ENCODE results near the gene WNT6. TPM values are rescaled to one million over a fixed set of nuclear protein-coding genes. Genes with fewer than 3 reads are reported as not detected.

Gene WNT6
- total and polyA plus RNA-seq, 10 of the 15 experiments (the other 5 are each of a cell fraction or from before 2014, with no cell fraction given), result 0.11 to 0.44 (median 0.22) TPM; not detected in 5

- TF ChIP-seq IRF5 (IDR thresholded peaks at IDR 0.05; ENCODE audit: borderline replicate concordance) (no peak), BCL11A (IDR thresholded peaks at IDR 0.05; ENCODE audit: low read depth, low read length) (no peak), MLLT1 (IDR thresholded peaks at IDR 0.05) (peak; percentile 56; the same call in 1 of the 2 replicates), MYC (IDR thresholded peaks at IDR 0.05; ENCODE audit: insufficient read depth, insufficient read length, insufficient replicate concordance, low read length, severe bottlenecking) (no peak), CREM (IDR thresholded peaks at IDR 0.05; ENCODE audit: low read depth) (no peak), PRDM15 (CRISPR knock-in tag; IDR thresholded peaks at IDR 0.05) (no peak), SIX5 (IDR thresholded peaks at IDR 0.05; ENCODE audit: low read depth, low read length, severe bottlenecking) (no peak), IKZF2 (IDR thresholded peaks at IDR 0.05) (peak; percentile 14 to 60; a peak in 2 of 4 replicates), DPF2 (IDR thresholded peaks at IDR 0.05) (peak; percentile 49; the same call in 1 of the 2 replicates), ATF7 (IDR thresholded peaks at IDR 0.05; ENCODE audit: low read depth) (no peak), PBX3 (IDR thresholded peaks at IDR 0.05; ENCODE audit: insufficient replicate concordance, low read depth, low read length) (peak; percentile 47), ZNF274 (IDR thresholded peaks at IDR 0.05; ENCODE audit: insufficient read depth, insufficient read length) (no peak), ESRRA (IDR thresholded peaks at IDR 0.05; ENCODE audit: low read length) (no peak), MTA2 (IDR thresholded peaks at IDR 0.05; ENCODE audit: low read depth) (peak; percentile 46; the same call in 1 of the 2 replicates), CUX1 (IDR thresholded peaks at IDR 0.05; ENCODE audit: insufficient replicate concordance, low read depth, low read length) (no peak)
Observed at GRCh38 chr2:218898109-218898878, 38.7 kb downstream of the WNT6 start (continued).
